Liver (tissue), 9 donors: Measurements from ENCODE around the gene TCEAL1. TPM values are rescaled to one million over a fixed set of nuclear protein-coding genes. Genes with fewer than 3 reads are reported as not detected.

Experiments used
- DNase-seq: peaks from one replicate; pipeline ENCODE4 v3.0.0-alpha.2; 2017; ENCODE audit warnings: low spot score
- H3K27ac ChIP-seq, 2 donors: one replicate each; pipeline ENCODE4 v1.7.0; 2013; ENCODE audit warnings: inconsistent platforms in 2 of 2, low read length in 2 of 2, control low read depth in 1 of 2, low read depth in 1 of 2, mild to moderate bottlenecking in 1 of 2
- H3K27me3 ChIP-seq, 4 donors: one replicate each; pipeline versions ENCODE4 v1.6.1 to v1.7.0; 2013; ENCODE audit warnings: low read length in 3 of 4, inconsistent platforms in 1 of 4, mild to moderate bottlenecking in 1 of 4, moderate library complexity in 1 of 4; ENCODE audit not compliant: control insufficient read depth in 4 of 4, insufficient read depth in 4 of 4
- H3K36me3 ChIP-seq, 4 donors: one replicate each; pipeline versions ENCODE4 v1.6.1 to v1.7.0; 2013; ENCODE audit warnings: low read length in 3 of 4, mild to moderate bottlenecking in 3 of 4, low read depth in 1 of 4, moderate library complexity in 1 of 4; ENCODE audit not compliant: control insufficient read depth in 4 of 4, insufficient read depth in 3 of 4
- H3K4me1 ChIP-seq, 4 donors: one replicate each; pipeline versions ENCODE4 v1.6.1 to v1.7.0; 2013; ENCODE audit warnings: low read length in 3 of 4, mild to moderate bottlenecking in 3 of 4, moderate library complexity in 1 of 4; ENCODE audit not compliant: control insufficient read depth in 4 of 4, insufficient read depth in 4 of 4
- H3K4me3 ChIP-seq, 3 donors: one replicate each; pipeline versions ENCODE4 v1.6.1 to v1.7.0; 2013; ENCODE audit warnings: low read length in 3 of 3, control low read depth in 1 of 3, low read depth in 1 of 3, mild to moderate bottlenecking in 1 of 3
- H3K9ac ChIP-seq, 2 donors: one replicate each; pipeline ENCODE4 v1.7.0; 2013; ENCODE audit warnings: low read length in 2 of 2, mild to moderate bottlenecking in 2 of 2, moderate library complexity in 2 of 2, control low read depth in 1 of 2, low read depth in 1 of 2
- H3K9me3 ChIP-seq, 4 donors: one replicate each; pipeline versions ENCODE4 v1.6.1 to v1.7.0; 2013; ENCODE audit warnings: low read length in 3 of 4; ENCODE audit not compliant: control insufficient read depth in 4 of 4
- FOXA2 ChIP-seq: IDR thresholded peaks from 2 replicates; pipeline ENCODE4 v1.6.1; 2016; ENCODE audit warnings: antibody characterized with exemption
- GABPA ChIP-seq, 2 donors: IDR thresholded peaks in 1 of 2; conservative IDR thresholded peaks in 1 of 2; 2 replicates each; pipeline ENCODE4 v1.6.1; 2016; ENCODE audit warnings: antibody characterized with exemption in 2 of 2, mild to moderate bottlenecking in 1 of 2, moderate library complexity in 1 of 2
- HNF4A ChIP-seq, 2 donors: conservative IDR thresholded peaks; 2 replicates each; pipeline ENCODE4 v1.6.1; 2016; ENCODE audit warnings: antibody characterized with exemption in 2 of 2, mild to moderate bottlenecking in 2 of 2
- HNF4G ChIP-seq: IDR thresholded peaks from 2 replicates; pipeline ENCODE4 v1.6.1; 2016; ENCODE audit warnings: antibody characterized with exemption
- JUND ChIP-seq, 2 donors: IDR thresholded peaks; 2 replicates each; pipeline ENCODE4 v1.6.1; 2016; ENCODE audit warnings: antibody characterized with exemption in 2 of 2
- NR2F2 ChIP-seq: IDR thresholded peaks from 2 replicates; pipeline ENCODE4 v1.6.1; 2016; ENCODE audit warnings: antibody characterized with exemption
- REST ChIP-seq: IDR thresholded peaks from 2 replicates; pipeline ENCODE4 v1.6.1; 2016; ENCODE audit warnings: antibody characterized with exemption, mild to moderate bottlenecking
- RXRA ChIP-seq, 2 donors: IDR thresholded peaks; 2 replicates each; pipeline ENCODE4 v1.6.1; 2017 to 2018; ENCODE audit warnings: antibody characterized with exemption in 2 of 2, mild to moderate bottlenecking in 1 of 2
- SP1 ChIP-seq: IDR thresholded peaks from 2 replicates; pipeline ENCODE4 v1.6.1; 2018; ENCODE audit warnings: antibody characterized with exemption, mild to moderate bottlenecking
- YY1 ChIP-seq: IDR thresholded peaks from 2 replicates; pipeline ENCODE4 v1.6.1; 2016; ENCODE audit warnings: antibody characterized with exemption, mild to moderate bottlenecking
- WGBS: extraction: QIAGEN DNeasy Blood & Tissue Kit; methylation state at CpG from one replicate; pipeline ENCODE4 v1.1.7; 2013; 5-methylcytosine and 5-hydroxymethylcytosine counted together
- polyA plus RNA-seq, 2 donors: library from polyadenylated mRNA; stranded (reverse) in 1 of 2; unstranded in 1 of 2; fragments of 200-250 nt in 1 of 2; fragments of >200 nt in 1 of 2; fragmentation: Nextera tagmentation in 1 of 2; extraction: Ambion mirVana in 1 of 2; gene quantifications; one replicate each; pipeline versions ENCODE4 v1.2.1 to v1.2.3, GENCODE V29; 2013 to 2015
- total RNA-seq, 2 donors: library from RNA; depleted of rRNA; stranded (reverse); fragments of >200 nt; gene quantifications; one replicate each; pipeline ENCODE4 v1.2.3, GENCODE V29; 2014
- TF ChIP-seq, protein P1 (sequence below): IDR thresholded peaks from 2 replicates; pipeline ENCODE4 v1.6.1; 2016; ENCODE audit warnings: antibody characterized with exemption
- TF ChIP-seq, protein P2 (sequence below): IDR thresholded peaks from 2 replicates; pipeline ENCODE4 v1.6.1; 2016; ENCODE audit warnings: antibody characterized with exemption
- donor health status: healthy.
- donor health status: healthy.
- donor health status: healthy.
- donor health status: healthy.
- donor health status: healthy.

Gene TCEAL1
- total and polyA plus RNA-seq, 4 donors, result 5.0 to 15.8 (median 9.4) TPM

- TF ChIP-seq, protein P1, sequence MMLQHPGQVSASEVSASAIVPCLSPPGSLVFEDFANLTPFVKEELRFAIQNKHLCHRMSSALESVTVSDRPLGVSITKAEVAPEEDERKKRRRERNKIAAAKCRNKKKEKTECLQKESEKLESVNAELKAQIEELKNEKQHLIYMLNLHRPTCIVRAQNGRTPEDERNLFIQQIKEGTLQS, result no peak
- TF ChIP-seq HNF4G (no peak), HNF4A (conservative IDR thresholded peaks at IDR 0.05) (no peak), RXRA (IDR thresholded peaks at IDR 0.05) (no peak), NR2F2 (no peak), YY1 (no peak)
- TF ChIP-seq, protein P2, sequence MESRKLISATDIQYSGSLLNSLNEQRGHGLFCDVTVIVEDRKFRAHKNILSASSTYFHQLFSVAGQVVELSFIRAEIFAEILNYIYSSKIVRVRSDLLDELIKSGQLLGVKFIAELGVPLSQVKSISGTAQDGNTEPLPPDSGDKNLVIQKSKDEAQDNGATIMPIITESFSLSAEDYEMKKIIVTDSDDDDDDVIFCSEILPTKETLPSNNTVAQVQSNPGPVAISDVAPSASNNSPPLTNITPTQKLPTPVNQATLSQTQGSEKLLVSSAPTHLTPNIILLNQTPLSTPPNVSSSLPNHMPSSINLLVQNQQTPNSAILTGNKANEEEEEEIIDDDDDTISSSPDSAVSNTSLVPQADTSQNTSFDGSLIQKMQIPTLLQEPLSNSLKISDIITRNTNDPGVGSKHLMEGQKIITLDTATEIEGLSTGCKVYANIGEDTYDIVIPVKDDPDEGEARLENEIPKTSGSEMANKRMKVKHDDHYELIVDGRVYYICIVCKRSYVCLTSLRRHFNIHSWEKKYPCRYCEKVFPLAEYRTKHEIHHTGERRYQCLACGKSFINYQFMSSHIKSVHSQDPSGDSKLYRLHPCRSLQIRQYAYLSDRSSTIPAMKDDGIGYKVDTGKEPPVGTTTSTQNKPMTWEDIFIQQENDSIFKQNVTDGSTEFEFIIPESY, result no peak
Measured at GRCh38 chrX:103584596-103584995, 44.2 kb upstream of the TCEAL1 start (continued).

- DNase-seq, result peak; percentile 49
- Histone ChIP-seq H3K9ac (peak within 1 kb of the TSS; percentile 4 to 68), H3K9me3 (no peaks in the 10 kb centered on the region), H3K36me3 (peaks cover 0 to 2% (median 0%) of the 10 kb centered on the region in 4 donors), H3K27ac (peak within 1 kb of the TSS; percentile 50 to 83), H3K4me3 (peak within 1 kb of the TSS; percentile 62 to 83 (median 62)), H3K27me3 (no peaks in the 10 kb centered on the region), H3K4me1 (no peaks in the 10 kb centered on the region)
- 2% methylated on average over 56 of the region's 56 CpGs for WGBS
- TF ChIP-seq YY1 (no peak), JUND (IDR thresholded peaks at IDR 0.05) (no peak), SP1 (no peak), RXRA (IDR thresholded peaks at IDR 0.05) (no peak), HNF4A (conservative IDR thresholded peaks at IDR 0.05) (peak in 1 of 2 donors; percentile 12), REST (peak; percentile 43), GABPA (IDR thresholded peaks at IDR 0.05 in 1 of 2, conservative IDR thresholded peaks at IDR 0.05 in 1 of 2) (no peak), FOXA2 (no peak)
- TF ChIP-seq, protein P2, result no peak
Measured at GRCh38 chrX:103585411-103586313, 43.1 kb upstream of the TCEAL1 start, which contains the start of gene TCEAL4. TSS of gene TCEAL4 (plus strand) at chrX:103585515. CDS start at chrX:103586676, 1,161 bp downstream.
